ENCODE data around the gene HCRTR1. TPM values are rescaled to one million over a fixed set of nuclear protein-coding genes. Genes with fewer than 3 reads are reported as not detected.

Gene HCRTR1
- total and polyA plus RNA-seq, 2 donors (not counting 3 experiments of a cell fraction or from before 2014, with no cell fraction given) = 0.93 to 1.5 TPM

- H3K36me3 ChIP-seq (ENCODE audit: control insufficient read depth in 2 of 2, extremely low read depth in 1 of 2, insufficient read depth in 2 of 2, low read length in 2 of 2) = no peaks in the 10 kb centered on the region
- CTCF ChIA-PET = interaction anchor here (0.9 to 11.5 kb wide), 8 partner anchors 10 to 124 kb away, joined by 3 to 180 read pairs (median 48); partner anchors contain the start of gene COL16A1
- DNase-seq (ENCODE audit: low read depth, low spot score) (no peak), FAIRE-seq (no peak)
- H3K79me2 ChIP-seq (ENCODE audit: control insufficient read depth, insufficient read depth, low read length) = no peaks in the 10 kb centered on the region
- H3K9ac ChIP-seq (replicated peaks; ENCODE audit: extremely low read depth, insufficient read depth, low read length) = no peak overlapping the region
- POLR2A ChIA-PET = no interaction called here
- BruUV-seq (replicated peaks) = no TSS peak
- no peaks in the 10 kb centered on the region for H3K9me1 ChIP-seq (replicated peaks; ENCODE audit: control insufficient read depth, extremely low read depth, insufficient read depth, low read length)
- intact Hi-C loops (cut with micrococcal nuclease) (no loop called here), dilution Hi-C loops (cut with MboI; ENCODE audit: extremely low pct_ligation_motif_present, low sequenced_read_pairs) (no loop called here)
- H3K4me1 ChIP-seq (ENCODE audit: control insufficient read depth, extremely low read depth, insufficient read depth, low read length) = peaks cover 10% of the 10 kb centered on the region
- H2AFZ ChIP-seq (ENCODE audit: low read depth, low read length) = no peak overlapping the region
- H3K27ac ChIP-seq (ENCODE audit: insufficient read depth, low read depth, low read length) = no peak overlapping the region
- H4K20me1 ChIP-seq (replicated peaks; ENCODE audit: control insufficient read depth, extremely low read depth, insufficient read depth, low read length) = no peaks in the 10 kb centered on the region
- H3K4me3 ChIP-seq (replicated peaks in 1 of 3; ENCODE audit: insufficient read depth in 1 of 3, low read depth in 1 of 3, low read length in 3 of 3) = no peak overlapping the region
- TF ChIP-seq POLR2AphosphoS5 (IDR thresholded peaks at IDR 0.05; ENCODE audit: insufficient read depth, low read depth, low read length) (no peak), POLR2A (IDR thresholded peaks at IDR 0.05; ENCODE audit: low read depth, low read length) (no peak), EZH2 (IDR thresholded peaks at IDR 0.05; ENCODE audit: borderline replicate concordance, low read depth, low read length, severe bottlenecking) (no peak), FOS (IDR thresholded peaks at IDR 0.05; ENCODE audit: borderline replicate concordance, insufficient read depth, low read length) (no peak)
- H3K9me3 ChIP-seq (replicated peaks; ENCODE audit: control insufficient read depth, insufficient read depth, low read length) = no peaks in the 10 kb centered on the region
- H3K27me3 ChIP-seq (ENCODE audit: control insufficient read depth in 2 of 2, insufficient read depth in 2 of 2, low read length in 2 of 2) = no peaks in the 10 kb centered on the region
- H3K4me2 ChIP-seq (ENCODE audit: insufficient read depth, low read length) = no peak overlapping the region
Observed at GRCh38 chr1:31665234-31665878, 47.9 kb downstream of the HCRTR1 start.

DNA sequence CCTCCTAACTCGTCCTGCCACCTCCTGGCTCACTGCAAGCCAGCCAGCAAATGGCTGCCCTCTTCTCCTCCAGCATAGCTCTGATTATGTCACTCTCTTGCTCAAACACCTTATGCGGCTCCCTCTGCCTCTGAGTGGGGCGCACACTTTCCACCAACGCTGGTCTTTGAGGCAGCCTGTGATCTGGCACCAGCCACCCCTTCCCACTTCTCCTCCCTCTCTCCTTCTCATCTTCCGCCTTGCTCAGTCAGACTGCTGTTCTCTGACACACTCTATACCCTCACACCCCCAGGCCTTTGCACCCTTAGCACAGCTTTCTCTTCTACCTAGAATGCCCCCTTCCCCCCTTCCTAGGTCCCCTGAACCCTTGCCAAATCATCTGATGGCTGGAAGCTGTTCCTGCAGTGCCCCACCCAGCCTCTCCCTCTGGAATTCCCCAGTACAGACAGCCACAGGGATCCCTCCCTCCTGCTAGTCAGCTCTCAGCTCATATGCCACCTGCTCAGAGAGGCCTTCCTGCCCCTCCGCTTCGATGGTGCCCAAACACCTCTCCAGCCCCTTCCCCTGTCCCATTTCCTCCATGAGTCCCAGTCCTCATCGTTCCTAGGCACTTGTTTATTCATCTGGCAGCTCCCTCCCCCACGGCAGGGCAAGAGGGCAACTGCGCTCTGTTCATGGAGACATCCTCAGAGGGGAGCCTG lies 48.9 kb downstream of the HCRTR1 start:
- TF ChIP-seq, protein P1, sequence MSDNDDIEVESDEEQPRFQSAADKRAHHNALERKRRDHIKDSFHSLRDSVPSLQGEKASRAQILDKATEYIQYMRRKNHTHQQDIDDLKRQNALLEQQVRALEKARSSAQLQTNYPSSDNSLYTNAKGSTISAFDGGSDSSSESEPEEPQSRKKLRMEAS (IDR thresholded peaks at IDR 0.05; ENCODE audit: insufficient read depth, insufficient read length) = no peak
- TF ChIP-seq JUN (IDR thresholded peaks at IDR 0.05; ENCODE audit: borderline replicate concordance, insufficient read depth, insufficient read length, low read depth) = no peak
- TF ChIP-seq POLR2AphosphoS5 (IDR thresholded peaks at IDR 0.05; ENCODE audit: insufficient read depth, low read depth, low read length) = no peak
- TF ChIP-seq EZH2 (IDR thresholded peaks at IDR 0.05; ENCODE audit: borderline replicate concordance, low read depth, low read length, severe bottlenecking) = no peak
- TF ChIP-seq MYC (IDR thresholded peaks at IDR 0.05; ENCODE audit: low read depth, low read length) = no peak
- TF ChIP-seq GATA2 (IDR thresholded peaks at IDR 0.05; ENCODE audit: insufficient read depth, insufficient read length, low read depth, low read length) = no peak
- TF ChIP-seq, protein P2, sequence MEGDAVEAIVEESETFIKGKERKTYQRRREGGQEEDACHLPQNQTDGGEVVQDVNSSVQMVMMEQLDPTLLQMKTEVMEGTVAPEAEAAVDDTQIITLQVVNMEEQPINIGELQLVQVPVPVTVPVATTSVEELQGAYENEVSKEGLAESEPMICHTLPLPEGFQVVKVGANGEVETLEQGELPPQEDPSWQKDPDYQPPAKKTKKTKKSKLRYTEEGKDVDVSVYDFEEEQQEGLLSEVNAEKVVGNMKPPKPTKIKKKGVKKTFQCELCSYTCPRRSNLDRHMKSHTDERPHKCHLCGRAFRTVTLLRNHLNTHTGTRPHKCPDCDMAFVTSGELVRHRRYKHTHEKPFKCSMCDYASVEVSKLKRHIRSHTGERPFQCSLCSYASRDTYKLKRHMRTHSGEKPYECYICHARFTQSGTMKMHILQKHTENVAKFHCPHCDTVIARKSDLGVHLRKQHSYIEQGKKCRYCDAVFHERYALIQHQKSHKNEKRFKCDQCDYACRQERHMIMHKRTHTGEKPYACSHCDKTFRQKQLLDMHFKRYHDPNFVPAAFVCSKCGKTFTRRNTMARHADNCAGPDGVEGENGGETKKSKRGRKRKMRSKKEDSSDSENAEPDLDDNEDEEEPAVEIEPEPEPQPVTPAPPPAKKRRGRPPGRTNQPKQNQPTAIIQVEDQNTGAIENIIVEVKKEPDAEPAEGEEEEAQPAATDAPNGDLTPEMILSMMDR (IDR thresholded peaks at IDR 0.05; ENCODE audit: extremely low read depth in 1 of 2, insufficient read depth in 1 of 2, low read depth in 1 of 2, low read length in 2 of 2) = no peak
- no peak for TF ChIP-seq POLR2A (IDR thresholded peaks at IDR 0.05; ENCODE audit: low read depth, low read length)
- no peaks in the 10 kb centered on the region for H3K9me3 ChIP-seq (replicated peaks; ENCODE audit: control insufficient read depth, insufficient read depth, low read length)
- dilution Hi-C loops (cut with MboI; ENCODE audit: extremely low pct_ligation_motif_present, low sequenced_read_pairs) (no loop called here), intact Hi-C loops (cut with micrococcal nuclease) (no loop called here)
- H3K27ac ChIP-seq (ENCODE audit: insufficient read depth, low read depth, low read length) = no peak overlapping the region
- H3K9ac ChIP-seq (replicated peaks; ENCODE audit: extremely low read depth, insufficient read depth, low read length) = no peak overlapping the region
- no peaks in the 10 kb centered on the region for H3K27me3 ChIP-seq (ENCODE audit: control insufficient read depth in 2 of 2, insufficient read depth in 2 of 2, low read length in 2 of 2)
- FAIRE-seq (no peak), DNase-seq (ENCODE audit: low read depth, low spot score) (no peak)
- ChIA-PET POLR2A (no interaction called here), CTCF (interaction anchor here (0.9 to 11.5 kb wide), 7 partner anchors 9 to 123 kb away, joined by 3 to 180 read pairs (median 51); partner anchors contain the start of gene COL16A1)
- H2AFZ ChIP-seq (ENCODE audit: low read depth, low read length) = no peak overlapping the region
- no peak overlapping the region for H3K4me2 ChIP-seq (ENCODE audit: insufficient read depth, low read length)
- H3K4me1 ChIP-seq (ENCODE audit: control insufficient read depth, extremely low read depth, insufficient read depth, low read length) = peaks cover 13% of the 10 kb centered on the region
- H4K20me1 ChIP-seq (replicated peaks; ENCODE audit: control insufficient read depth, extremely low read depth, insufficient read depth, low read length) = no peaks in the 10 kb centered on the region
- H3K4me3 ChIP-seq (replicated peaks in 1 of 3; ENCODE audit: insufficient read depth in 1 of 3, low read depth in 1 of 3, low read length in 3 of 3) = no peak overlapping the region
- no peaks in the 10 kb centered on the region for H3K36me3 ChIP-seq (ENCODE audit: control insufficient read depth in 2 of 2, extremely low read depth in 1 of 2, insufficient read depth in 2 of 2, low read length in 2 of 2)
- BruUV-seq (replicated peaks) = no TSS peak
- no peaks in the 10 kb centered on the region for H3K9me1 ChIP-seq (replicated peaks; ENCODE audit: control insufficient read depth, extremely low read depth, insufficient read depth, low read length)
- H3K79me2 ChIP-seq (ENCODE audit: control insufficient read depth, insufficient read depth, low read length) = no peaks in the 10 kb centered on the region

Data from endothelial cell of umbilical vein (primary cell).